H1 (cell line): ENCODE measurements around the gene RWDD3. TPM values are rescaled to one million over a fixed set of nuclear protein-coding genes. Genes with fewer than 3 reads are reported as not detected.

Experiments
- CBX8 ChIP-seq: fragments of 300-800, 300-1000 bp; sonication (generic); IDR thresholded peaks from 2 replicates; pipeline ENCODE4 v1.7.1; 2016; ENCODE audit warnings: low read depth, low read length, borderline replicate concordance
- CREB1 ChIP-seq: IDR thresholded peaks from 2 replicates; pipeline ENCODE4 v1.6.1; 2012; ENCODE audit warnings: inconsistent platforms
- GABPA ChIP-seq: IDR thresholded peaks from 2 replicates; pipeline ENCODE4 v1.6.1; 2011; ENCODE audit warnings: mild to moderate bottlenecking, low read length, moderate library complexity, borderline replicate concordance; ENCODE audit not compliant: insufficient read depth
- KDM1A ChIP-seq: fragments of 200-600, 300-600 bp; sonication (generic); IDR thresholded peaks from 2 replicates; pipeline ENCODE4 v1.7.1; 2016; ENCODE audit warnings: mild to moderate bottlenecking, low read length, borderline replicate concordance
- KDM5A ChIP-seq: fragments of 200-600 bp; IDR thresholded peaks from 2 replicates; pipeline ENCODE4 v1.7.1; 2012; ENCODE audit warnings: mild to moderate bottlenecking, low read length, inconsistent platforms, mixed read lengths
- TAF1 ChIP-seq: IDR thresholded peaks from 2 replicates; pipeline ENCODE4 v1.6.1; 2011; ENCODE audit warnings: mild to moderate bottlenecking, low read depth, low read length
- polyA plus RNA-seq, 7 experiments: library from polyadenylated mRNA; depleted of rRNA in 3 of 7; stranded (reverse) in 5 of 7; unstranded in 2 of 7; fragments of >200 nt in 5 of 7; fragments of 200-250 nt in 2 of 7; gene quantifications; 1 replicate in 5 of 7; 2 replicates in 1 of 7; 4 replicates in 1 of 7; pipeline versions ENCODE4 v1.2.1 to v1.2.3, GENCODE V29; 2011 to 2013; ENCODE audit warnings: missing spikeins in 2 of 7, mixed read lengths in 2 of 7
- total RNA-seq: library from RNA; stranded (reverse); fragmentation: NEBNext Ultra II Directional; extraction: Animal tissue kit (Norgen Biotek cat#: 25700); gene quantifications from 2 replicates; pipeline ENCODE4 v1.2.1, GENCODE V29; 2021
- TF ChIP-seq, protein P1 (sequence below): fragments of 300-600 bp; sonication (generic); IDR thresholded peaks from 2 replicates; pipeline ENCODE4 v1.7.1; 2012; ENCODE audit warnings: low read length, moderate library complexity, mild to moderate bottlenecking, inconsistent platforms; ENCODE audit not compliant: insufficient replicate concordance
- TF ChIP-seq, protein P2 (sequence below): IDR thresholded peaks from 2 replicates; pipeline ENCODE4 v1.6.1; 2012; ENCODE audit warnings: inconsistent platforms

The RWDD3 gene
- total and polyA plus RNA-seq, 2 of the 8 experiments (the other 6 are each of a cell fraction or from before 2014, with no cell fraction given) = 7.9 to 14.5 TPM

DNA sequence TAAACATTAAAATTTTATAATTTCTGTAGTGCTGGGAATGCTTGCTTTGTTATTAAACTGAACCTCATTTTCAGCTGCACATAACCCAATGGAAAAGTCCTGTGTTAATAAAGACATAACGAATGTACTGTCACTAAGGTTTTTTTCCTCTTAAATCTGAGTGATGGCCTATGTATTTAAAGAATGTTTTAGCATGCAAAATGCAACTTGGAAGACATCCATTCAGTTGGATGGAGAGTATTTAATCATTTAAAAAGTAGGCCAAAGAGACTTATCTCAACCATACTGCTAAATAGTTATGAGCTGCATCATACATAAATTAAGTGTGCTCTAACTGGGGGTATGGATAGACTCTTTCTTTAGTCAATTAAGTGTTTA is 48.5 kb downstream of the RWDD3 start (continued):
- TF ChIP-seq, protein P1, sequence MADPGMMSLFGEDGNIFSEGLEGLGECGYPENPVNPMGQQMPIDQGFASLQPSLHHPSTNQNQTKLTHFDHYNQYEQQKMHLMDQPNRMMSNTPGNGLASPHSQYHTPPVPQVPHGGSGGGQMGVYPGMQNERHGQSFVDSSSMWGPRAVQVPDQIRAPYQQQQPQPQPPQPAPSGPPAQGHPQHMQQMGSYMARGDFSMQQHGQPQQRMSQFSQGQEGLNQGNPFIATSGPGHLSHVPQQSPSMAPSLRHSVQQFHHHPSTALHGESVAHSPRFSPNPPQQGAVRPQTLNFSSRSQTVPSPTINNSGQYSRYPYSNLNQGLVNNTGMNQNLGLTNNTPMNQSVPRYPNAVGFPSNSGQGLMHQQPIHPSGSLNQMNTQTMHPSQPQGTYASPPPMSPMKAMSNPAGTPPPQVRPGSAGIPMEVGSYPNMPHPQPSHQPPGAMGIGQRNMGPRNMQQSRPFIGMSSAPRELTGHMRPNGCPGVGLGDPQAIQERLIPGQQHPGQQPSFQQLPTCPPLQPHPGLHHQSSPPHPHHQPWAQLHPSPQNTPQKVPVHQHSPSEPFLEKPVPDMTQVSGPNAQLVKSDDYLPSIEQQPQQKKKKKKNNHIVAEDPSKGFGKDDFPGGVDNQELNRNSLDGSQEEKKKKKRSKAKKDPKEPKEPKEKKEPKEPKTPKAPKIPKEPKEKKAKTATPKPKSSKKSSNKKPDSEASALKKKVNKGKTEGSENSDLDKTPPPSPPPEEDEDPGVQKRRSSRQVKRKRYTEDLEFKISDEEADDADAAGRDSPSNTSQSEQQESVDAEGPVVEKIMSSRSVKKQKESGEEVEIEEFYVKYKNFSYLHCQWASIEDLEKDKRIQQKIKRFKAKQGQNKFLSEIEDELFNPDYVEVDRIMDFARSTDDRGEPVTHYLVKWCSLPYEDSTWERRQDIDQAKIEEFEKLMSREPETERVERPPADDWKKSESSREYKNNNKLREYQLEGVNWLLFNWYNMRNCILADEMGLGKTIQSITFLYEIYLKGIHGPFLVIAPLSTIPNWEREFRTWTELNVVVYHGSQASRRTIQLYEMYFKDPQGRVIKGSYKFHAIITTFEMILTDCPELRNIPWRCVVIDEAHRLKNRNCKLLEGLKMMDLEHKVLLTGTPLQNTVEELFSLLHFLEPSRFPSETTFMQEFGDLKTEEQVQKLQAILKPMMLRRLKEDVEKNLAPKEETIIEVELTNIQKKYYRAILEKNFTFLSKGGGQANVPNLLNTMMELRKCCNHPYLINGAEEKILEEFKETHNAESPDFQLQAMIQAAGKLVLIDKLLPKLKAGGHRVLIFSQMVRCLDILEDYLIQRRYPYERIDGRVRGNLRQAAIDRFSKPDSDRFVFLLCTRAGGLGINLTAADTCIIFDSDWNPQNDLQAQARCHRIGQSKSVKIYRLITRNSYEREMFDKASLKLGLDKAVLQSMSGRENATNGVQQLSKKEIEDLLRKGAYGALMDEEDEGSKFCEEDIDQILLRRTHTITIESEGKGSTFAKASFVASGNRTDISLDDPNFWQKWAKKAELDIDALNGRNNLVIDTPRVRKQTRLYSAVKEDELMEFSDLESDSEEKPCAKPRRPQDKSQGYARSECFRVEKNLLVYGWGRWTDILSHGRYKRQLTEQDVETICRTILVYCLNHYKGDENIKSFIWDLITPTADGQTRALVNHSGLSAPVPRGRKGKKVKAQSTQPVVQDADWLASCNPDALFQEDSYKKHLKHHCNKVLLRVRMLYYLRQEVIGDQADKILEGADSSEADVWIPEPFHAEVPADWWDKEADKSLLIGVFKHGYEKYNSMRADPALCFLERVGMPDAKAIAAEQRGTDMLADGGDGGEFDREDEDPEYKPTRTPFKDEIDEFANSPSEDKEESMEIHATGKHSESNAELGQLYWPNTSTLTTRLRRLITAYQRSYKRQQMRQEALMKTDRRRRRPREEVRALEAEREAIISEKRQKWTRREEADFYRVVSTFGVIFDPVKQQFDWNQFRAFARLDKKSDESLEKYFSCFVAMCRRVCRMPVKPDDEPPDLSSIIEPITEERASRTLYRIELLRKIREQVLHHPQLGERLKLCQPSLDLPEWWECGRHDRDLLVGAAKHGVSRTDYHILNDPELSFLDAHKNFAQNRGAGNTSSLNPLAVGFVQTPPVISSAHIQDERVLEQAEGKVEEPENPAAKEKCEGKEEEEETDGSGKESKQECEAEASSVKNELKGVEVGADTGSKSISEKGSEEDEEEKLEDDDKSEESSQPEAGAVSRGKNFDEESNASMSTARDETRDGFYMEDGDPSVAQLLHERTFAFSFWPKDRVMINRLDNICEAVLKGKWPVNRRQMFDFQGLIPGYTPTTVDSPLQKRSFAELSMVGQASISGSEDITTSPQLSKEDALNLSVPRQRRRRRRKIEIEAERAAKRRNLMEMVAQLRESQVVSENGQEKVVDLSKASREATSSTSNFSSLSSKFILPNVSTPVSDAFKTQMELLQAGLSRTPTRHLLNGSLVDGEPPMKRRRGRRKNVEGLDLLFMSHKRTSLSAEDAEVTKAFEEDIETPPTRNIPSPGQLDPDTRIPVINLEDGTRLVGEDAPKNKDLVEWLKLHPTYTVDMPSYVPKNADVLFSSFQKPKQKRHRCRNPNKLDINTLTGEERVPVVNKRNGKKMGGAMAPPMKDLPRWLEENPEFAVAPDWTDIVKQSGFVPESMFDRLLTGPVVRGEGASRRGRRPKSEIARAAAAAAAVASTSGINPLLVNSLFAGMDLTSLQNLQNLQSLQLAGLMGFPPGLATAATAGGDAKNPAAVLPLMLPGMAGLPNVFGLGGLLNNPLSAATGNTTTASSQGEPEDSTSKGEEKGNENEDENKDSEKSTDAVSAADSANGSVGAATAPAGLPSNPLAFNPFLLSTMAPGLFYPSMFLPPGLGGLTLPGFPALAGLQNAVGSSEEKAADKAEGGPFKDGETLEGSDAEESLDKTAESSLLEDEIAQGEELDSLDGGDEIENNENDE = no peak
- TF ChIP-seq, protein P2, sequence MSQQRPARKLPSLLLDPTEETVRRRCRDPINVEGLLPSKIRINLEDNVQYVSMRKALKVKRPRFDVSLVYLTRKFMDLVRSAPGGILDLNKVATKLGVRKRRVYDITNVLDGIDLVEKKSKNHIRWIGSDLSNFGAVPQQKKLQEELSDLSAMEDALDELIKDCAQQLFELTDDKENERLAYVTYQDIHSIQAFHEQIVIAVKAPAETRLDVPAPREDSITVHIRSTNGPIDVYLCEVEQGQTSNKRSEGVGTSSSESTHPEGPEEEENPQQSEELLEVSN = no peak
- TF ChIP-seq KDM1A (no peak), CBX8 (no peak), CREB1 (no peak), TAF1 (no peak), GABPA (no peak), KDM5A (no peak)
